A549 (cell line): ENCODE data around the gene FAM120B. TPM values are rescaled to one million over a fixed set of nuclear protein-coding genes. Genes with fewer than 3 reads are reported as not detected.

ENCODE experiments used
- ATAC-seq, 2 experiments: fragments of 200-7000 bp in 1 of 2; fragments of >200 bp in 1 of 2; cut with Nextera tagmentation in 1 of 2; cut with Tn5 transposase in 1 of 2; 3 replicates each; pipeline versions ENCODE4 v1.8.0 to v1.9.1; 2018 to 2020; ENCODE audit warnings: mild to moderate bottlenecking in 1 of 2, moderate library complexity in 1 of 2
- CTCF ChIA-PET: fragments of 300-600 bp; sonication (Branson Sonifier 250); formaldehyde crosslinking; extraction: SDS; loops from one replicate; lab custom pipeline; 2021; ENCODE audit warnings: antibody characterized with exemption, inconsistent platforms; lab: Yijun Ruan, JAX
- POLR2A ChIA-PET: fragments of 350-600 bp; formaldehyde crosslinking; extraction: SDS; loops from one replicate; lab custom pipeline; 2021; ENCODE audit warnings: antibody characterized with exemption, inconsistent platforms; lab: Yijun Ruan, JAX
- DNase-seq, 2 experiments: peaks; one replicate each; pipeline versions ENCODE4 v3.0.0 to v3.0.0-alpha.2; 2011 to 2016; ENCODE audit warnings: low read depth in 1 of 2, low spot score in 1 of 2
- FAIRE-seq: peaks from 2 replicates; lab custom pipeline; 2011; peaks lifted over from hg19 to GRCh38; lab: Jason Lieb, UNC
- H3K27ac ChIP-seq, 2 experiments: fragments of >200 bp; sonication (Bioruptor Twin); formaldehyde crosslinking; 3 replicates each; pipeline ENCODE4 v1.5.1; 2016 to 2017
- H3K4me1 ChIP-seq: fragments of >200 bp; sonication (Bioruptor Twin); formaldehyde crosslinking; 3 replicates; pipeline ENCODE4 v1.6.1; 2016
- H3K4me2 ChIP-seq: fragments of >200 bp; sonication (Bioruptor Twin); formaldehyde crosslinking; 3 replicates; pipeline ENCODE4 v1.6.1; 2016
- H3K4me3 ChIP-seq: fragments of >200 bp; sonication (Bioruptor Twin); formaldehyde crosslinking; 3 replicates; pipeline ENCODE4 v1.5.1; 2016
- H3K9me3 ChIP-seq: fragments of >200 bp; sonication (Bioruptor Twin); formaldehyde crosslinking; 3 replicates; pipeline ENCODE4 v1.6.1; 2016
- BHLHE40 ChIP-seq: IDR thresholded peaks from 2 replicates; pipeline ENCODE4 v1.6.1; 2012; ENCODE audit warnings: low read depth, low read length, inconsistent platforms
- CHD2 ChIP-seq: fragments of 150-350 bp; IDR thresholded peaks from 2 replicates; pipeline ENCODE4 v1.6.1; 2014; ENCODE audit warnings: low read length; ENCODE audit not compliant: partially characterized antibody
- EHF ChIP-seq: fragments of 250-450 bp; sonication (Bioruptor Pico); IDR thresholded peaks from 2 replicates; pipeline ENCODE4 v1.5.0; 2020; ENCODE audit warnings: mild to moderate bottlenecking
- EHMT2 ChIP-seq: fragments of 200-600 bp; sonication (generic); IDR thresholded peaks from 2 replicates; pipeline ENCODE4 v1.6.1; 2016; ENCODE audit warnings: antibody characterized with exemption, low read depth, mild to moderate bottlenecking, moderate library complexity
- ESRRA ChIP-seq: fragments of 150-350 bp; IDR thresholded peaks from 2 replicates; pipeline ENCODE4 v1.6.1; 2014; ENCODE audit warnings: mild to moderate bottlenecking, low read length, borderline replicate concordance
- HDAC2 ChIP-seq: fragments of 200-600 bp; sonication (generic); IDR thresholded peaks from 2 replicates; pipeline ENCODE4 v1.6.1; 2016
- HOXA7 ChIP-seq: fragments of 250-450 bp; sonication (Bioruptor Pico); IDR thresholded peaks from 2 replicates; pipeline ENCODE4 v1.5.0; 2020; ENCODE audit warnings: mild to moderate bottlenecking, moderate library complexity
- HOXB5 ChIP-seq: fragments of 250-450 bp; sonication (Bioruptor Pico); IDR thresholded peaks from 2 replicates; pipeline ENCODE4 v1.5.0; 2020; ENCODE audit warnings: mild to moderate bottlenecking, moderate library complexity
- JUNB ChIP-seq: fragments of >200 bp; sonication (Bioruptor Twin); formaldehyde crosslinking; IDR thresholded peaks from 2 replicates; pipeline ENCODE4 v1.6.1; 2016
- KDM5A ChIP-seq: fragments of 200-600 bp; sonication (generic); IDR thresholded peaks from 2 replicates; pipeline ENCODE4 v1.6.1; 2016; ENCODE audit warnings: antibody characterized with exemption, mild to moderate bottlenecking
- MAFK ChIP-seq: fragments of 450-650 bp; IDR thresholded peaks from 2 replicates; pipeline ENCODE4 v1.6.1; 2014; ENCODE audit not compliant: partially characterized antibody
- MAZ ChIP-seq: fragments of 150-350 bp; IDR thresholded peaks from 2 replicates; pipeline ENCODE4 v1.6.1; 2014; ENCODE audit warnings: antibody characterized with exemption, low read depth, low read length, borderline replicate concordance
- NPAS2 ChIP-seq: fragments of 250-450 bp; sonication (Bioruptor Pico); IDR thresholded peaks from 2 replicates; pipeline ENCODE4 v1.8.0; 2022; ENCODE audit warnings: mild to moderate bottlenecking, moderate library complexity, borderline replicate concordance
- PHF8 ChIP-seq: fragments of 200-600 bp; sonication (generic); IDR thresholded peaks from 2 replicates; pipeline ENCODE4 v1.6.1; 2016; ENCODE audit warnings: low read depth, mild to moderate bottlenecking, antibody characterized with exemption, moderate library complexity, borderline replicate concordance
- POLR2A ChIP-seq: IDR thresholded peaks from 2 replicates; pipeline ENCODE4 v1.6.1; 2012; ENCODE audit warnings: mild to moderate bottlenecking, low read length
- RARB ChIP-seq: fragments of 250-450 bp; sonication (Bioruptor Pico); IDR thresholded peaks from 2 replicates; pipeline ENCODE4 v1.8.0; 2021; ENCODE audit warnings: mild to moderate bottlenecking, moderate library complexity
- SMC3 ChIP-seq: fragments of >200 bp; sonication (Bioruptor Twin); formaldehyde crosslinking; IDR thresholded peaks from 3 replicates; pipeline ENCODE4 v1.6.1; 2018; ENCODE audit warnings: inconsistent platforms
- SREBF2 ChIP-seq: fragments of 450-650 bp; IDR thresholded peaks from 2 replicates; pipeline ENCODE4 v1.6.1; 2014; ENCODE audit warnings: mild to moderate bottlenecking, moderate library complexity
- TFCP2L1 ChIP-seq: fragments of 250-450 bp; sonication (Bioruptor Pico); IDR thresholded peaks from 2 replicates; pipeline ENCODE4 v1.5.0; 2021; ENCODE audit warnings: mild to moderate bottlenecking
- TP53 ChIP-seq: fragments of 250-450 bp; sonication (Bioruptor Pico); IDR thresholded peaks from 2 replicates; pipeline ENCODE4 v1.5.0; 2021; ENCODE audit warnings: mild to moderate bottlenecking, moderate library complexity
- ZNF302 ChIP-seq: fragments of 250-450 bp; sonication (Bioruptor Pico); IDR thresholded peaks from 2 replicates; pipeline ENCODE4 v1.9.0; 2021; ENCODE audit warnings: inconsistent platforms, mild to moderate bottlenecking, moderate library complexity
- WGBS: methylation state at CpG from one replicate; pipeline ENCODE4 v1.1.6; 2017; ENCODE audit errors: missing lambda C conversion rate; 5-methylcytosine and 5-hydroxymethylcytosine counted together
- polyA plus RNA-seq, 4 experiments: library from polyadenylated mRNA; depleted of rRNA in 3 of 4; stranded (reverse); fragments of >200 nt; fragmentation: RNase III in 1 of 4; extraction: RNeasy Plus Mini Kit Qiagen cat#74134 plus additional on column Dnase treatment in 1 of 4; gene quantifications; 2 replicates in 3 of 4; 3 replicates in 1 of 4; pipeline ENCODE4 v1.2.3, GENCODE V29; 2011 to 2017
- TF ChIP-seq, protein P1 (sequence below): fragments of >200 bp; sonication (Bioruptor Twin); formaldehyde crosslinking; IDR thresholded peaks from 3 replicates; pipeline ENCODE4 v1.5.1; 2016
- TF ChIP-seq, protein P2 (sequence below): fragments of 150-350 bp; IDR thresholded peaks from 2 replicates; pipeline ENCODE4 v1.6.1; 2014; ENCODE audit warnings: low read depth, mild to moderate bottlenecking, low read length
- TF ChIP-seq, protein P3 (sequence below): IDR thresholded peaks from 2 replicates; pipeline ENCODE4 v1.6.1; 2012
- TF ChIP-seq, protein P4 (sequence below): fragments of 250-450 bp; sonication (Bioruptor Pico); IDR thresholded peaks from 2 replicates; pipeline ENCODE4 v1.5.0; 2020; ENCODE audit warnings: low read depth, mild to moderate bottlenecking, moderate library complexity
- TF ChIP-seq, protein P5 (sequence below): fragments of 250-450 bp; sonication (Bioruptor Pico); IDR thresholded peaks from 2 replicates; pipeline ENCODE4 v1.5.0; 2021; ENCODE audit warnings: mild to moderate bottlenecking, moderate library complexity, borderline replicate concordance

FAM120B gene
- polyA plus RNA-seq, 2 of the 4 experiments (the other 2 are of a cell fraction) = 7.0 to 7.7 TPM

DNA sequence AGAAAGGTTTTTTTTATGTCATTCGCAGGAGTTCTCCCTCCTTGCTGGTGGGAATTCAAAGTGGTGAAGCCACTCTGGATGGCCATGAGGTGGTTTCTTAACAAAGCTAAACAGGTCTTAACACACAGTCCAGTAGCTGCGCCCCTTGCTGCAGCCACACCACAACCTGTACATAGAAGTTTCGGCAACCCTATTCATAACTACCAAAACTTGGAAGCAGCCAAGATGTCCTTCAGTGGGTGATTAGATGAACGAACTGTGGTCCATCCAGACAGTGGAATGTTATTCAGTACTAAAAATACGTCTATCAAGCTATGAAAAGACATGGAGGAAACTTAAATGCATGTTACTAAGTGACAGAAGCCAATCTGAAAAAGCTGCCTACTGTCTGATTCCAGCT lies 78.9 kb downstream of the FAM120B start:
- ChIA-PET POLR2A (no interaction called here), CTCF (no interaction called here)
- Histone ChIP-seq H3K27ac (no peak overlapping the region), H3K4me1 (no peaks in the 10 kb centered on the region), H3K4me3 (no peak overlapping the region), H3K4me2 (no peak overlapping the region), H3K9me3 (no peaks in the 10 kb centered on the region)
- no peak for DNase-seq
- TF ChIP-seq EHF = no peak
- TF ChIP-seq ZNF302 (CRISPR knock-in tag) = no peak
- no peak for TF ChIP-seq JUNB
- no peak for TF ChIP-seq MAFK
- no peak for FAIRE-seq
- 86% methylated on average over 5 of the region's 5 CpGs for WGBS
- ATAC-seq = no peak

DNA sequence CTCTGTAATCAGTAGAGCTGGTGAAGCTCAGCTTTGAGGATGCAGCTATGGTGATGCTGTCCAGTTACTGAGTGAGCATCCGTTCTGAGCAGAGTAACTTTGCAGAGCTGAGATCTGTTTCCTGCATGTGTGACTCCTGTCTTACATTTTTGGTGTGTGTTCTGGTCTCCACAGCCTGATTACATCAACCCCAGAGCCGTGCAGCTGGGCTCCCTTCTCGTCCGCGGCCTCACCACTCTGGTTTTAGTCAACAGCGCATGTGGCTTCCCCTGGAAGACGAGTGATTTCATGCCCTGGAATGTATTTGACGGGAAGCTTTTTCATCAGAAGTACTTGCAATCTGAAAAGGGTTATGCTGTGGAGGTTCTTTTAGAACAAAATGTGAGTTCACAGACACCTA lies 81.6 kb downstream of the FAM120B start:
- Histone ChIP-seq H3K4me3 (no peak overlapping the region), H3K4me2 (no peak overlapping the region), H3K9me3 (no peaks in the 10 kb centered on the region), H3K4me1 (no peaks in the 10 kb centered on the region), H3K27ac (no peak overlapping the region)
- ChIA-PET CTCF (no interaction called here), POLR2A (no interaction called here)
- no peak for ATAC-seq
- WGBS = 91% methylated on average over 8 of the region's 8 CpGs
- FAIRE-seq = no peak
- DNase-seq = no peak
- no peak for TF ChIP-seq CHD2
- TF ChIP-seq TP53 (CRISPR knock-in tag) = no peak
- no peak for TF ChIP-seq MAFK
- TF ChIP-seq, protein P1, sequence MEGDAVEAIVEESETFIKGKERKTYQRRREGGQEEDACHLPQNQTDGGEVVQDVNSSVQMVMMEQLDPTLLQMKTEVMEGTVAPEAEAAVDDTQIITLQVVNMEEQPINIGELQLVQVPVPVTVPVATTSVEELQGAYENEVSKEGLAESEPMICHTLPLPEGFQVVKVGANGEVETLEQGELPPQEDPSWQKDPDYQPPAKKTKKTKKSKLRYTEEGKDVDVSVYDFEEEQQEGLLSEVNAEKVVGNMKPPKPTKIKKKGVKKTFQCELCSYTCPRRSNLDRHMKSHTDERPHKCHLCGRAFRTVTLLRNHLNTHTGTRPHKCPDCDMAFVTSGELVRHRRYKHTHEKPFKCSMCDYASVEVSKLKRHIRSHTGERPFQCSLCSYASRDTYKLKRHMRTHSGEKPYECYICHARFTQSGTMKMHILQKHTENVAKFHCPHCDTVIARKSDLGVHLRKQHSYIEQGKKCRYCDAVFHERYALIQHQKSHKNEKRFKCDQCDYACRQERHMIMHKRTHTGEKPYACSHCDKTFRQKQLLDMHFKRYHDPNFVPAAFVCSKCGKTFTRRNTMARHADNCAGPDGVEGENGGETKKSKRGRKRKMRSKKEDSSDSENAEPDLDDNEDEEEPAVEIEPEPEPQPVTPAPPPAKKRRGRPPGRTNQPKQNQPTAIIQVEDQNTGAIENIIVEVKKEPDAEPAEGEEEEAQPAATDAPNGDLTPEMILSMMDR = no peak
- TF ChIP-seq, protein P2, sequence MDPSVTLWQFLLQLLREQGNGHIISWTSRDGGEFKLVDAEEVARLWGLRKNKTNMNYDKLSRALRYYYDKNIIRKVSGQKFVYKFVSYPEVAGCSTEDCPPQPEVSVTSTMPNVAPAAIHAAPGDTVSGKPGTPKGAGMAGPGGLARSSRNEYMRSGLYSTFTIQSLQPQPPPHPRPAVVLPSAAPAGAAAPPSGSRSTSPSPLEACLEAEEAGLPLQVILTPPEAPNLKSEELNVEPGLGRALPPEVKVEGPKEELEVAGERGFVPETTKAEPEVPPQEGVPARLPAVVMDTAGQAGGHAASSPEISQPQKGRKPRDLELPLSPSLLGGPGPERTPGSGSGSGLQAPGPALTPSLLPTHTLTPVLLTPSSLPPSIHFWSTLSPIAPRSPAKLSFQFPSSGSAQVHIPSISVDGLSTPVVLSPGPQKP = no peak
- no peak for TF ChIP-seq NPAS2 (CRISPR knock-in tag)

DNA sequence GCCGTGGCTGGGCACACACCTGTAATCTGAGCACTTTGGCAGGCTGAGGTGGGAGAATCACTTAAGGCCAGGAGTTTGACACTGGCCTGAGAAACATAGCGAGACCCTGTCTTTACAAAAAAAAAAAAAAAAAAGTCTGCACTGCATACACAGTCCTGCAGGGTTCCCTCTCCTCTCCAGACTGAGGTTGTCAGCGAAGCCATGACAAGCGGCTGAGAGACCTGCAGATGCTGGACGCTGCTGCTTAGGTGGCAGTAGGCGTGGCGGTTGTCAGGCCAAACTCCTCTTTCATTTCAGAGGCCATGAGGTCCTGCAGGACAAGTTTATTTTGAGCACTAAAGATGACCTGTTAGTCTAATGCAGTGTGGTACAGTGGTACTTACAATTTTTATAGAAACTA lies 86.5 kb downstream of the FAM120B start:
- no peak overlapping the region for H3K4me3 ChIP-seq
- 97% methylated on average over 7 of the region's 7 CpGs for WGBS
- ChIA-PET CTCF (no interaction called here), POLR2A (no interaction called here)
- ATAC-seq (no peak), DNase-seq (no peak), FAIRE-seq (no peak)
- no peak overlapping the region for H3K4me2 ChIP-seq
- H3K27ac ChIP-seq = no peak overlapping the region
- no peak for TF ChIP-seq PHF8
- TF ChIP-seq HOXB5 (CRISPR knock-in tag) = no peak
- no peak for TF ChIP-seq NPAS2 (CRISPR knock-in tag)
- TF ChIP-seq MAZ = no peak
- no peak for TF ChIP-seq JUNB
- no peak for TF ChIP-seq POLR2A
- no peak for TF ChIP-seq BHLHE40
- TF ChIP-seq KDM5A = no peak
- TF ChIP-seq, protein P3, sequence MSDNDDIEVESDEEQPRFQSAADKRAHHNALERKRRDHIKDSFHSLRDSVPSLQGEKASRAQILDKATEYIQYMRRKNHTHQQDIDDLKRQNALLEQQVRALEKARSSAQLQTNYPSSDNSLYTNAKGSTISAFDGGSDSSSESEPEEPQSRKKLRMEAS = no peak
- no peak for TF ChIP-seq TP53 (CRISPR knock-in tag)
- H3K4me1 ChIP-seq = no peaks in the 10 kb centered on the region
- H3K9me3 ChIP-seq = no peaks in the 10 kb centered on the region

DNA sequence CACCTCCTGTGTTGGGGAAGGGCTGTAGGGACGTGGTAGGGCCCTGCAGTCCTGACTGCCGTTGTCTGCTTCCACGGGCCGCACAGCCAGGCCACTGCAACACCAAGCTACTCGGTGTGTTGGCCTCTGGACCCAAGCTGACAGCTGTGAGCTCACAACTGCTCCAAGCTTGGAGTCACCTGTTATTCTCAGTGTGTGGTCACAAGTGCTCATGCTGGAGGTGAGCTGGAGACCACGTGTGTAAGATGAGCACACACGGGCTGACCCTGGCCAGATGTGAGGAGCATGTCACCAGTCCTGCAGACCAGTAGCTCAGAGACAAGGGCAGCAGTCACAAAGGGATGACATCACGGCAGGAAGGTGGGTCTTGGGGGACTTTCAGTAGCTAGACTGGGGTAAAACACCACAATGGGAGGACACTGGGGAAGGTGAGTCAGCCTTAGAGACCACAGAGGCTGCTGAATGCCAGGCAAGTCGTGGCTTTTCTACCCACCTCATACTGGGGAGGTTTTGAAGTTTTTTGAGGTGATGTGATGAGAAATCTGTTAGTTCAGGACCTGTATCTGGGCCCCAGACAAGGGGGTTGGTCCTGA lies 87.3 kb downstream of the FAM120B start:
- H3K9me3 ChIP-seq = no peaks in the 10 kb centered on the region
- H3K4me1 ChIP-seq = no peaks in the 10 kb centered on the region
- ATAC-seq (no peak), DNase-seq (no peak), FAIRE-seq (no peak)
- H3K27ac ChIP-seq = no peak overlapping the region
- no peak overlapping the region for H3K4me2 ChIP-seq
- no peak overlapping the region for H3K4me3 ChIP-seq
- whole genome bisulfite sequencing = 98% methylated on average over 5 of the region's 9 CpGs
- POLR2A ChIA-PET = no interaction called here
- CTCF ChIA-PET = no interaction called here
- no peak for TF ChIP-seq EHF
- no peak for TF ChIP-seq ESRRA
- no peak for TF ChIP-seq HDAC2
- no peak for TF ChIP-seq HOXA7
- TF ChIP-seq, protein P4, sequence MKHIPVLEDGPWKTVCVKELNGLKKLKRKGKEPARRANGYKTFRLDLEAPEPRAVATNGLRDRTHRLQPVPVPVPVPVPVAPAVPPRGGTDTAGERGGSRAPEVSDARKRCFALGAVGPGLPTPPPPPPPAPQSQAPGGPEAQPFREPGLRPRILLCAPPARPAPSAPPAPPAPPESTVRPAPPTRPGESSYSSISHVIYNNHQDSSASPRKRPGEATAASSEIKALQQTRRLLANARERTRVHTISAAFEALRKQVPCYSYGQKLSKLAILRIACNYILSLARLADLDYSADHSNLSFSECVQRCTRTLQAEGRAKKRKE = no peak
- no peak for TF ChIP-seq SMC3
- no peak for TF ChIP-seq SREBF2
- TF ChIP-seq KDM5A = no peak
- TF ChIP-seq TFCP2L1 (CRISPR knock-in tag) = no peak
- TF ChIP-seq, protein P5, sequence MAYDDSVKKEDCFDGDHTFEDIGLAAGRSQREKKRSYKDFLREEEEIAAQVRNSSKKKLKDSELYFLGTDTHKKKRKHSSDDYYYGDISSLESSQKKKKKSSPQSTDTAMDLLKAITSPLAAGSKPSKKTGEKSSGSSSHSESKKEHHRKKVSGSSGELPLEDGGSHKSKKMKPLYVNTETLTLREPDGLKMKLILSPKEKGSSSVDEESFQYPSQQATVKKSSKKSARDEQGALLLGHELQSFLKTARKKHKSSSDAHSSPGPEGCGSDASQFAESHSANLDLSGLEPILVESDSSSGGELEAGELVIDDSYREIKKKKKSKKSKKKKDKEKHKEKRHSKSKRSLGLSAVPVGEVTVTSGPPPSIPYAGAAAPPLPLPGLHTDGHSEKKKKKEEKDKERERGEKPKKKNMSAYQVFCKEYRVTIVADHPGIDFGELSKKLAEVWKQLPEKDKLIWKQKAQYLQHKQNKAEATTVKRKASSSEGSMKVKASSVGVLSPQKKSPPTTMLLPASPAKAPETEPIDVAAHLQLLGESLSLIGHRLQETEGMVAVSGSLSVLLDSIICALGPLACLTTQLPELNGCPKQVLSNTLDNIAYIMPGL (CRISPR knock-in tag) = no peak
- no peak for TF ChIP-seq POLR2A
- no peak for TF ChIP-seq RARB (CRISPR knock-in tag)
- TF ChIP-seq TP53 (CRISPR knock-in tag) = no peak
- TF ChIP-seq EHMT2 = no peak
